IMR-90 (cell line): ENCODE results near the gene AP4S1. TPM values are rescaled to one million over a fixed set of nuclear protein-coding genes. Genes with fewer than 3 reads are reported as not detected.

ENCODE experiments used
- ATAC-seq: fragments of 200-7000 bp; cut with Tn5 transposase; 2 replicates; pipeline ENCODE4 v1.9.1; 2020; ENCODE audit warnings: low read depth, mild to moderate bottlenecking, moderate library complexity
- BruUV-seq: library from RNA; stranded (reverse); fragments of 400-500 nt; replicated peaks from 2 replicates; lab custom pipeline; 2021; lab: Mats Ljungman, UMichigan
- CTCF ChIA-PET: fragments of 300-600 bp; formaldehyde crosslinking; extraction: SDS; loops from one replicate; lab custom pipeline; 2021; ENCODE audit warnings: antibody characterized with exemption; lab: Yijun Ruan, JAX
- POLR2A ChIA-PET: fragments of 300-600 bp; sonication (Branson Sonifier 250); formaldehyde crosslinking; loops from one replicate; lab custom pipeline; 2022; ENCODE audit warnings: antibody characterized with exemption; ENCODE audit not compliant: unreplicated experiment; lab: Charles Lee
- DNase-seq: peaks from one replicate; pipeline ENCODE4 v3.0.0; 2013
- H2AFZ ChIP-seq: replicated peaks from 2 replicates; pipeline ENCODE3; 2013; ENCODE audit warnings: low read length, mild to moderate bottlenecking; ENCODE audit not compliant: poor library complexity
- H2AK5ac ChIP-seq: 2 replicates; pipeline ENCODE4 v1.6.1; 2013; ENCODE audit warnings: low read depth, low read length, inconsistent platforms
- H2AK9ac ChIP-seq: replicated peaks from 2 replicates; pipeline ENCODE3; 2013; ENCODE audit warnings: mild to moderate bottlenecking, low read depth, low read length, moderate library complexity; ENCODE audit not compliant: poor library complexity
- H2BK120ac ChIP-seq: 2 replicates; pipeline ENCODE4 v1.6.1; 2013; ENCODE audit warnings: low read depth, low read length, inconsistent platforms
- H2BK15ac ChIP-seq: 3 replicates; pipeline ENCODE4 v1.6.1; 2013; ENCODE audit warnings: low read depth, low read length, inconsistent platforms
- H2BK20ac ChIP-seq: 2 replicates; pipeline ENCODE4 v1.6.1; 2013; ENCODE audit warnings: low read depth, mild to moderate bottlenecking, inconsistent platforms, low read length, moderate library complexity
- H2BK5ac ChIP-seq: 2 replicates; pipeline ENCODE4 v1.6.1; 2013; ENCODE audit warnings: mild to moderate bottlenecking, low read depth, low read length, inconsistent platforms; ENCODE audit not compliant: poor library complexity, severe bottlenecking
- H3K14ac ChIP-seq: replicated peaks from 2 replicates; pipeline ENCODE4 v1.6.1; 2013; ENCODE audit warnings: low read depth, low read length, inconsistent platforms
- H3K18ac ChIP-seq: 2 replicates; pipeline ENCODE4 v1.6.1; 2013; ENCODE audit warnings: low read depth, low read length, control low read depth
- H3K23ac ChIP-seq: 2 replicates; pipeline ENCODE4 v1.6.1; 2013; ENCODE audit warnings: low read depth, low read length, inconsistent platforms
- H3K27ac ChIP-seq: 2 replicates; pipeline ENCODE4 v1.5.1; 2013; ENCODE audit warnings: mild to moderate bottlenecking, control low read depth, low read length; ENCODE audit not compliant: insufficient read depth
- H3K27me3 ChIP-seq: 2 replicates; pipeline ENCODE4 v1.6.1; 2013; ENCODE audit warnings: low read length; ENCODE audit not compliant: control insufficient read depth, insufficient read depth
- H3K36me3 ChIP-seq: 2 replicates; pipeline ENCODE4 v1.6.1; 2013; ENCODE audit warnings: low read length, mixed read lengths; ENCODE audit not compliant: control insufficient read depth, insufficient read depth
- H3K4ac ChIP-seq: 2 replicates; pipeline ENCODE4 v1.6.1; 2013; ENCODE audit warnings: low read depth, low read length, inconsistent platforms
- H3K4me1 ChIP-seq: 2 replicates; pipeline ENCODE4 v1.6.1; 2013; ENCODE audit warnings: low read length, mixed read lengths; ENCODE audit not compliant: control insufficient read depth, insufficient read depth
- H3K4me2 ChIP-seq: 2 replicates; pipeline ENCODE4 v1.6.1; 2013; ENCODE audit warnings: low read depth, mild to moderate bottlenecking, control low read depth, low read length, moderate library complexity
- H3K4me3 ChIP-seq: 2 replicates; pipeline ENCODE4 v1.5.1; 2013; ENCODE audit warnings: low read depth, mild to moderate bottlenecking, control low read depth, low read length, moderate library complexity; ENCODE audit not compliant: insufficient read depth
- H3K56ac ChIP-seq: 2 replicates; pipeline ENCODE4 v1.6.1; 2013; ENCODE audit warnings: low read length, inconsistent platforms; ENCODE audit not compliant: insufficient read depth; ENCODE audit errors: extremely low read depth
- H3K79me1 ChIP-seq, 2 experiments: 2 replicates each; pipeline ENCODE4 v1.6.1; 2013; ENCODE audit warnings: low read length in 2 of 2, inconsistent platforms in 1 of 2, low read depth in 1 of 2
- H3K9ac ChIP-seq: 2 replicates; pipeline ENCODE4 v1.6.1; 2013; ENCODE audit warnings: low read depth, low read length, control low read depth
- H3K9me1 ChIP-seq: 2 replicates; pipeline ENCODE4 v1.6.1; 2013; ENCODE audit warnings: low read length, inconsistent platforms; ENCODE audit not compliant: insufficient read depth
- H3K9me3 ChIP-seq: 2 replicates; pipeline ENCODE4 v1.6.1; 2013; ENCODE audit warnings: low read length; ENCODE audit not compliant: control insufficient read depth, insufficient read depth
- H4K20me1 ChIP-seq: 2 replicates; pipeline ENCODE4 v1.6.1; 2013; ENCODE audit warnings: low read length, inconsistent platforms; ENCODE audit not compliant: insufficient read depth
- H4K5ac ChIP-seq: 2 replicates; pipeline ENCODE4 v1.6.1; 2013; ENCODE audit warnings: mild to moderate bottlenecking, low read depth, low read length, control low read depth
- H4K8ac ChIP-seq, 2 experiments: 2 replicates each; pipeline ENCODE4 v1.6.1; 2013; ENCODE audit warnings: low read depth in 2 of 2, low read length in 2 of 2, control low read depth in 1 of 2, inconsistent platforms in 1 of 2
- H4K91ac ChIP-seq: 2 replicates; pipeline ENCODE4 v1.6.1; 2013; ENCODE audit warnings: low read depth, low read length, inconsistent platforms; ENCODE audit not compliant: insufficient read depth
- BHLHE40 ChIP-seq: fragments of 150-350 bp; IDR thresholded peaks from 2 replicates; pipeline ENCODE4 v1.6.1; 2016; ENCODE audit warnings: mild to moderate bottlenecking, low read depth, low read length
- CHD1 ChIP-seq: IDR thresholded peaks from 2 replicates; pipeline ENCODE4 v1.6.1; 2012; ENCODE audit warnings: low read depth, low read length, improper control_type of control experiment
- CTCF ChIP-seq: conservative IDR thresholded peaks from 2 replicates; pipeline ENCODE4 v1.5.1; 2012; ENCODE audit warnings: mild to moderate bottlenecking, low read depth, low read length, improper control_type of control experiment
- ELK1 ChIP-seq: fragments of 150-350 bp; IDR thresholded peaks from 2 replicates; pipeline ENCODE4 v1.6.1; 2016; ENCODE audit warnings: low read depth, mild to moderate bottlenecking, low read length, moderate library complexity, borderline replicate concordance
- FOS ChIP-seq: fragments of 150-350 bp; IDR thresholded peaks from 2 replicates; pipeline ENCODE4 v1.6.1; 2016; ENCODE audit warnings: low read depth, low read length
- MAFK ChIP-seq: IDR thresholded peaks from 2 replicates; pipeline ENCODE4 v1.6.1; 2012; ENCODE audit warnings: low read depth, low read length, improper control_type of control experiment
- MAZ ChIP-seq: IDR thresholded peaks from 2 replicates; pipeline ENCODE4 v1.6.1; 2012; ENCODE audit warnings: low read depth, mild to moderate bottlenecking, low read length, improper control_type of control experiment, moderate library complexity, borderline replicate concordance
- NFE2L2 ChIP-seq: fragments of 150-350 bp; IDR thresholded peaks from 2 replicates; pipeline ENCODE4 v1.6.1; 2016; ENCODE audit warnings: low read depth, mild to moderate bottlenecking, low read length
- RCOR1 ChIP-seq: IDR thresholded peaks from 2 replicates; pipeline ENCODE4 v1.6.1; 2012; ENCODE audit warnings: mild to moderate bottlenecking, low read length, improper control_type of control experiment; ENCODE audit not compliant: insufficient replicate concordance
- RFX5 ChIP-seq: IDR thresholded peaks from 2 replicates; pipeline ENCODE4 v1.8.0; 2012; ENCODE audit warnings: low read depth, mild to moderate bottlenecking, low read length, moderate library complexity
- SMC3 ChIP-seq: fragments of 150-350 bp; IDR thresholded peaks from 2 replicates; pipeline ENCODE4 v1.6.1; 2016; ENCODE audit warnings: low read depth, mild to moderate bottlenecking, antibody characterized with exemption, low read length, moderate library complexity
- USF2 ChIP-seq: fragments of 150-350 bp; IDR thresholded peaks from 2 replicates; pipeline ENCODE4 v1.6.1; 2017; ENCODE audit warnings: mild to moderate bottlenecking, antibody characterized with exemption, low read length, low read depth
- WGBS, 2 experiments: methylation state at CpG; one replicate each; pipeline versions ENCODE4 v1.1.5 to v1.1.7; 2013; ENCODE audit warnings: missing lambda C conversion rate in 2 of 2; ENCODE audit not compliant: insufficient read length in 1 of 2; ENCODE audit errors: extremely low coverage in 2 of 2; 5-methylcytosine and 5-hydroxymethylcytosine counted together
- dilution Hi-C: fragments of 300-500 bp; cut with HindIII; formaldehyde crosslinking; loops from one replicate; pipeline ENCODE4 v1.14.3; 2018; ENCODE audit warnings: low sequenced_read_pairs; ENCODE audit not compliant: unreplicated experiment
- in situ Hi-C: fragments of 300-500 bp; cut with MboI; formaldehyde crosslinking; loops from 3 replicates; pipeline ENCODE4 v1.14.3; 2019; ENCODE audit warnings: low sequenced_read_pairs, inconsistent platforms, mixed read lengths
- intact Hi-C: fragments of 100-400 bp; cut with micrococcal nuclease; formaldehyde crosslinking; loops from 2 replicates; pipeline ENCODE4 v1.10.0; 2022
- polyA plus RNA-seq, 3 experiments: library from polyadenylated mRNA; depleted of rRNA; stranded (reverse); fragments of >200 nt; gene quantifications; 2 replicates each; pipeline ENCODE4 v1.2.3, GENCODE V29; 2012; ENCODE audit warnings: low replicate concordance in 1 of 3
- total RNA-seq: library from RNA; depleted of rRNA; stranded (reverse); fragments of >200 nt; gene quantifications from 2 replicates; pipeline ENCODE4 v1.2.3, GENCODE V29; 2012

The AP4S1 gene
- total and polyA plus RNA-seq, 2 of the 4 experiments (the other 2 are of a cell fraction): 2.7 to 4.5 TPM

GRCh38 chr14:31122098-31122611 lies 96.7 kb downstream of the AP4S1 start:
- Histone ChIP-seq H2BK120ac (no peak overlapping the region), H3K4me3 (no peak overlapping the region), H2AK9ac (no peak overlapping the region), H4K8ac (no peak overlapping the region), H3K23ac (no peak overlapping the region), H3K14ac (no peak overlapping the region), H3K4ac (no peak overlapping the region; the same call in 1 of the 2 replicates), H3K9me3 (no peaks in the 10 kb centered on the region), H3K56ac (no peak overlapping the region), H3K9ac (no peak overlapping the region), H3K79me1 (peaks cover 17 to 18% of the 10 kb centered on the region in 2 experiments; a peak in 3 of 4 replicates), H3K18ac (no peak overlapping the region), H2AFZ (no peak overlapping the region), H4K91ac (no peak overlapping the region), H3K27ac (no peak overlapping the region), H3K27me3 (no peaks in the 10 kb centered on the region), H4K5ac (no peak overlapping the region), H2BK5ac (no peak overlapping the region), H2BK20ac (no peak overlapping the region), H3K36me3 (peaks cover 35% of the 10 kb centered on the region), H2AK5ac (no peak overlapping the region), H3K4me1 (no peaks in the 10 kb centered on the region), H4K20me1 (no peaks in the 10 kb centered on the region), H3K4me2 (no peak overlapping the region), H2BK15ac (no peak overlapping the region), H3K9me1 (peaks cover 3% of the 10 kb centered on the region)
- dilution Hi-C loops (no loop called here), intact Hi-C loops (loop anchor here (5.0 kb wide), 2 partner anchors 35 to 235 kb away; no protein-coding TSS in a partner anchor), in situ Hi-C loops (no loop called here)
- ChIA-PET POLR2A (no interaction called here), CTCF (interaction anchor here (0.8 kb wide), 1 partner anchor 12 kb away, joined by 3 read pairs; no protein-coding TSS in a partner anchor)
- ATAC-seq (no peak), DNase-seq (peak; percentile 23)
- TF ChIP-seq MAZ (no peak), SMC3 (no peak), BHLHE40 (no peak), FOS (no peak), RCOR1 (no peak), ELK1 (no peak), RFX5 (no peak), NFE2L2 (no peak), MAFK (no peak), CTCF (no peak), USF2 (no peak), CHD1 (no peak)
- BruUV-seq: no TSS peak
- 83% methylated on average over 4 of the region's 8 CpGs; no CpG with 5 or more reads in 1 of the 2 experiments for WGBS, 2 experiments
